ENCODE measurements around the gene HEATR5A. TPM values are rescaled to one million over a fixed set of nuclear protein-coding genes. Genes with fewer than 3 reads are reported as not detected.
"Not testable (repeated sequence)": the region's sequence is repeated elsewhere in the genome, so short reads cannot be mapped to it uniquely, and the experiment has no call there.

The HEATR5A gene
- total RNA-seq, 2 experiments from 2014 or later, result 3.5 to 6.0 TPM

GRCh38 chr14:31312370-31312769 is 108.0 kb downstream of the HEATR5A start:
- H3K36me3 Mint-ChIP-seq (ENCODE audit: low read depth); DNase-seq; H3K27me3 Mint-ChIP-seq (ENCODE audit: low read depth); CTCF ChIA-PET; intact Hi-C loops (cut with micrococcal nuclease); H3K4me1 Mint-ChIP-seq (ENCODE audit: low read depth); H3K27ac Mint-ChIP-seq; H3K9me3 Mint-ChIP-seq; H3K4me3 Mint-ChIP-seq: not testable (repeated sequence)

GRCh38 chr14:31307618-31308017 is 112.7 kb downstream of the HEATR5A start:
- intact Hi-C loops (cut with micrococcal nuclease), result no loop called here
- Mint-ChIP-seq H3K27ac (no peak overlapping the region), H3K9me3 (no peaks in the 10 kb centered on the region), H3K4me3 (no peak overlapping the region), H3K36me3 (ENCODE audit: low read depth) (peaks cover 9% of the 10 kb centered on the region), H3K27me3 (ENCODE audit: low read depth) (no peaks in the 10 kb centered on the region), H3K4me1 (ENCODE audit: low read depth) (no peaks in the 10 kb centered on the region)
- DNase-seq, result no peak
- CTCF ChIA-PET, result interaction anchor here (0.6 kb wide), 1 partner anchor 98 kb away, joined by 3 read pairs; no protein-coding TSS in a partner anchor

DNA sequence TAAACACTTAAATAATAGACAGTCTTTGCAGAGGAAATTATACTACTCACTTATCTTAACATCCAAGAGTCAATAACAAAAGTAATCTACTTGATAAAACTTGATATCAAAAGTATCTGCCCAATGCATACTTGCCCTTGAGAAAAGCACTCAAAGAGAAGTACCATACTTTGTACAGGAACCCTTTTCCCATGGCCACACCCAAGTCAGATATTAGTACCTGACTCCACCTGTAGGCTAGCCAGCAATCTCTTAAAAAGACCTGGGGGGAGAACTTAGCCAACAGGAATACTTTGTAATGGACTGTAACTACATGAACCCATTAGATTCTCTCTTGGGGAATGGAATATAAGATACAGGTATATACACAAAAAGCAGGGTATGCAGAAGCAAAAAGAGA is 113.2 kb downstream of the HEATR5A start:
- H3K4me3 Mint-ChIP-seq, result no peak overlapping the region
- H3K27me3 Mint-ChIP-seq (ENCODE audit: low read depth), result no peaks in the 10 kb centered on the region
- no peaks in the 10 kb centered on the region for H3K4me1 Mint-ChIP-seq (ENCODE audit: low read depth)
- H3K27ac Mint-ChIP-seq, result no peak overlapping the region
- peaks cover 9% of the 10 kb centered on the region for H3K36me3 Mint-ChIP-seq (ENCODE audit: low read depth)
- no peak for DNase-seq
- CTCF ChIA-PET, result no interaction called here
- intact Hi-C loops (cut with micrococcal nuclease), result no loop called here
- no peaks in the 10 kb centered on the region for H3K9me3 Mint-ChIP-seq

- Mint-ChIP-seq H3K9me3 (no peaks in the 10 kb centered on the region), H3K27me3 (ENCODE audit: low read depth) (no peaks in the 10 kb centered on the region), H3K36me3 (ENCODE audit: low read depth) (peaks cover 4% of the 10 kb centered on the region), H3K4me3 (no peak overlapping the region), H3K4me1 (ENCODE audit: low read depth) (no peaks in the 10 kb centered on the region), H3K27ac (no peak overlapping the region)
- CTCF ChIA-PET, result no interaction called here
- DNase-seq, result no peak
- intact Hi-C loops (cut with micrococcal nuclease), result no loop called here
These were observed 116.7 kb downstream of the HEATR5A start for GRCh38 chr14:31303654-31304053.

DNA sequence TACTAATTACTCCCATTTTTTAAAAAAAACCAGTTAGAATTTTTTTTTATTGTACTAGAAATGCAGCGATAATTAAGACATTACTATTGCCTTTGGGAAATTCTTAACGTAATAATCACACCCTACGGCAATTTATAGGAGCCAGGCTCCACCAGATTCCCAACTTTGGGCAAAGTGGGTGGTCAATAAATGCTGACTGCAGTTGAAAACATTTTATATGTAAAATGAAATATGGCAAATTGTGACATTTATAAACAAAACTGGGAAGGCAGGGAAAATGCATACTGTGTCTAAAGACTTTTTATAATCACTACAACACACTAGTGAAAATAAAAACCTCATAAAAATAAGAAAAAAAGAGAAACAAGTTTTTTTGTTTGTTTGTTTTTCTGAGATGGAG is 119.5 kb downstream of the HEATR5A start:
- Mint-ChIP-seq H3K36me3 (ENCODE audit: low read depth) (peaks cover 2% of the 10 kb centered on the region), H3K27ac (no peak overlapping the region), H3K4me3 (no peak overlapping the region), H3K9me3 (no peaks in the 10 kb centered on the region), H3K4me1 (ENCODE audit: low read depth) (no peaks in the 10 kb centered on the region), H3K27me3 (ENCODE audit: low read depth) (no peaks in the 10 kb centered on the region)
- no peak for DNase-seq
- intact Hi-C loops (cut with micrococcal nuclease), result no loop called here
- CTCF ChIA-PET, result no interaction called here

- CTCF ChIA-PET, result interaction anchor here (0.6 kb wide), 2 partner anchors 20 to 134 kb away, joined by 3 to 4 read pairs; no protein-coding TSS in a partner anchor
These were observed 120.1 kb downstream of the HEATR5A start for GRCh38 chr14:31300296-31300695.

DNA sequence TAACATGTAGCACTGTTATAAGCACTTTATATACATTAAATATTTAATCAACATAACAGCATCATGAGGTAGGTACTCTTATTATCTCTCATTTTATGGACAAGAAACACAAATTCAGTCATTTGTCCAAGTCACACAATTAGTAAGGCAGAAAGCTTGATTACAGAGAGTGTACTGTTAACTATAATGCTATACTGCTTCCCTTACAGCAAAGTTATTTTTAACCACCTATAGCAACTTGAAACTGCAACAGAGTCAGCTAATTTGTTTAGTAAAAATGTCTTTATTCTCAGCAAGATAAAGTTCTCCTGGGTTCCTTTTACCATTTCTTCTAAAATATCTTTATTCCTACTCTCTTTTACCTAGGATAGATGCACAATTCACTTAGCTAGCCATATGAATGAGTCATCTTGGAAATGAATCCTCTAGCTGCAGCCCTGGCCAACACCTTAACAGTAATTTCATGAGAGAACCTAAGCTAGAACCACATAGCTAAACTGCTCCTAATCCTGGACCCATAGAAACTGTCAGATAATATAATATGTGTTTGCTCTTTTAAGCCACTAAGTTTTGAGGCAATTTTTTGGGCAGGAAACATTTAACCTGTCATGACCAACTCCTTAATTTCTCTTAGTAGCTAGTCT is 122.5 kb downstream of the HEATR5A start:
- no peaks in the 10 kb centered on the region for H3K4me1 Mint-ChIP-seq (ENCODE audit: low read depth)
- CTCF ChIA-PET, result no interaction called here

More at GRCh38 chr14:31300296-31300695, 120.1 kb downstream of the HEATR5A start:
- no peak overlapping the region for H3K27ac Mint-ChIP-seq
- H3K4me1 Mint-ChIP-seq (ENCODE audit: low read depth), result no peaks in the 10 kb centered on the region
- intact Hi-C loops (cut with micrococcal nuclease), result no loop called here
- peaks cover 2% of the 10 kb centered on the region for H3K36me3 Mint-ChIP-seq (ENCODE audit: low read depth)
- no peaks in the 10 kb centered on the region for H3K27me3 Mint-ChIP-seq (ENCODE audit: low read depth)
- no peaks in the 10 kb centered on the region for H3K9me3 Mint-ChIP-seq
- no peak overlapping the region for H3K4me3 Mint-ChIP-seq
- no peak for DNase-seq

DNA sequence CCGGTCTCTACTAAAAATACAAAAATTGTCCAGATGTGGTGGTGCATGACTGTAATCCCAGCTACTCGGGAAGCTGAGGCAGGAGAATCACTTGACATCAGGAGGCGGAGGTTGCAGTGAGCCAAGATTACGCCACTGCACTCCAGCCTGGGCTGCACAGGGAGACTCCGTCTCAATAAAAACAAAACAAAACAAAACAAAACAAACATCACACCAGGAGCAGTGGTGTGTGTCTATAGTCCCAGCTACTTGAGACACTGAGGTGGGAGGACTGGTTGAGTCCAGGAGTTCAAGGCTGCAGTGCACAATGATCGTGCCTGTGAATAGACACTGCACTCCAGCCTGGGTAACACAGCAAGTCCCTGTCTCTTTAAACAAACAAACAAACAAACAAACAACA is 123.2 kb downstream of the HEATR5A start:
- Mint-ChIP-seq H3K4me1 (ENCODE audit: low read depth) (no peaks in the 10 kb centered on the region), H3K27ac (no peak overlapping the region), H3K9me3 (no peaks in the 10 kb centered on the region), H3K36me3 (ENCODE audit: low read depth) (peaks cover 1% of the 10 kb centered on the region), H3K27me3 (ENCODE audit: low read depth) (no peaks in the 10 kb centered on the region), H3K4me3 (no peak overlapping the region)
- CTCF ChIA-PET, result interaction anchor here (0.9 to 1.2 kb wide), 2 partner anchors 10 to 23 kb away, joined by 3 to 4 read pairs; no protein-coding TSS in a partner anchor
- DNase-seq, result no peak
- intact Hi-C loops (cut with micrococcal nuclease), result no loop called here

More for the DNA sequence above, 122.5 kb downstream of the HEATR5A start:
- intact Hi-C loops (cut with micrococcal nuclease), result no loop called here
- no peaks in the 10 kb centered on the region for H3K27me3 Mint-ChIP-seq (ENCODE audit: low read depth)
- no peak overlapping the region for H3K4me3 Mint-ChIP-seq
- H3K36me3 Mint-ChIP-seq (ENCODE audit: low read depth), result peaks cover 1% of the 10 kb centered on the region
- no peak for DNase-seq
- H3K9me3 Mint-ChIP-seq, result no peaks in the 10 kb centered on the region
- no peak overlapping the region for H3K27ac Mint-ChIP-seq

DNA sequence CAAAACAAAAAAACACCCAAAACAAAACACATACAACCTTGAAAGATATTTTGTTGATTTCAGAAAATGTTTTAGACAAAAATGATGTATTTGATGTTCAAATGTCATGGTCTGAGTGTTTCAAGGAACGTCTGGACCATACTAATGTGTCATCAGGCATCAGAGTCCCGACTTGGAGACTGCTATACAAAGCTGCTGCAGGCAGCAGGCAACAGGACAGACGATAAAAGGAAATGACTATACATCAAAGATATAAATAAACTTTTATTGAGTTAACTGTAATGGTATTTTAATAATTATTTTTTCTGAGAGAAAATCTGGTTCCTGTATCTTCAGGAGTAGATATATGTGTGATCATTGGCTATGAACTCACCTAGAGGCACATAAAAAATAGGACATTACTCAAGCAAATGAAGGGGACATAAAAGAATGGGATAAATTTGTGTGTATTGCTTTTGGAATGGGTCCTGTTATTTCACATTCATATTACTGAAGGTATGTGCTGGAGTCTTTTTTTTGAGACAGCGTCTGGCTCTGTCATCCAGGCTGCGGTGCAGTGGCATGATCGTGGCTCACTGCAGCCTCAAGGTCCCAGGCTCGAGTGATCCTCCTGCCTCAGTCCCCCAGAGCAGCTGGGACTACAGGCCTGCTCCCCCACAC is 125.5 kb downstream of the HEATR5A start:
- H3K4me1 Mint-ChIP-seq (ENCODE audit: low read depth), result no peaks in the 10 kb centered on the region
- no peaks in the 10 kb centered on the region for H3K9me3 Mint-ChIP-seq
- H3K27ac Mint-ChIP-seq, result no peak overlapping the region
- no peaks in the 10 kb centered on the region for H3K27me3 Mint-ChIP-seq (ENCODE audit: low read depth)
- CTCF ChIA-PET, result no interaction called here
- H3K36me3 Mint-ChIP-seq (ENCODE audit: low read depth), result peaks cover 1% of the 10 kb centered on the region
- H3K4me3 Mint-ChIP-seq, result no peak overlapping the region
- intact Hi-C loops (cut with micrococcal nuclease), result no loop called here
- no peak for DNase-seq

DNA sequence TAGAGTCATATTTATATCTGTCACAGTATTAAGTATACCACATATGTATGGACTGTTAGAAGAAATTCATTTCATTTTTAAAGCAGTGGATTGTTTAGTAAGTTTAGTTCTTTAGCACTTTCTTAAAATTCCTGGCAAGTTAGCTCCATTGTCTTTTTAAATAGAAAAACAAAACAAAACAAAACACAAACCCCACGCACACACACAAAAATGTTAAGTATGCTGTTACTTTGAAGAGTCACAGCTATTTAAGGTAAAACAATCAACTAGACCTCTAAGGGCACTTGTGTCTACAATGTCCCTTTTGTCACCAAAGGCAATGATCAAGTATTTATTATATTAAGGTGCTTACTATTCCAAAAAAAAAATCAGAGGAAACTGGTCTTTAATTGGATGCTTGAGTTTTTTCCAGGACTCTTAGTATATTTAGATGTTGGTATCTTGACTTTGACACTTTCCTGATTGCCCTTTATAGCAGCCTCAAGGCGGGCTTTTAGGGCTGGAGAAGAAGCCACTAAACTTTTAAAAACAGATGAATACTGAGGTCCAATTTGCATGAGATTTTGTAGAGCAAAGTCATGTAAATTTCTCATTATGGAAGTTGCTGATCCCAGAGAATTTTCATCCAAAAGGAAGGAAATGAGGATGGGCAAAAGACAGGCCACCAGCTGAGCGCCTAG is 127.3 kb downstream of the HEATR5A start:
- Mint-ChIP-seq H3K9me3 (no peaks in the 10 kb centered on the region), H3K4me1 (ENCODE audit: low read depth) (no peaks in the 10 kb centered on the region), H3K27ac (no peak overlapping the region), H3K36me3 (ENCODE audit: low read depth) (peaks cover 1% of the 10 kb centered on the region), H3K4me3 (no peak overlapping the region), H3K27me3 (ENCODE audit: low read depth) (no peaks in the 10 kb centered on the region)
- CTCF ChIA-PET, result interaction anchor here (0.7 kb wide), 1 partner anchor 12 kb away, joined by 3 read pairs; no protein-coding TSS in a partner anchor
- no peak for DNase-seq
- intact Hi-C loops (cut with micrococcal nuclease), result no loop called here

GRCh38 chr14:31291210-31291609 is 129.1 kb downstream of the HEATR5A start:
- Mint-ChIP-seq H3K9me3 (peaks cover 4% of the 10 kb centered on the region), H3K27ac (no peak overlapping the region), H3K4me1 (ENCODE audit: low read depth) (no peaks in the 10 kb centered on the region), H3K36me3 (ENCODE audit: low read depth) (peaks cover 1% of the 10 kb centered on the region), H3K4me3 (no peak overlapping the region), H3K27me3 (ENCODE audit: low read depth) (no peaks in the 10 kb centered on the region)
- CTCF ChIA-PET, result interaction anchor here (0.5 to 1.9 kb wide), 2 partner anchors 84 to 151 kb away, joined by 3 to 5 read pairs; partner anchors contain the start of gene HECTD1
- intact Hi-C loops (cut with micrococcal nuclease), result no loop called here
- DNase-seq, result no peak

DNA sequence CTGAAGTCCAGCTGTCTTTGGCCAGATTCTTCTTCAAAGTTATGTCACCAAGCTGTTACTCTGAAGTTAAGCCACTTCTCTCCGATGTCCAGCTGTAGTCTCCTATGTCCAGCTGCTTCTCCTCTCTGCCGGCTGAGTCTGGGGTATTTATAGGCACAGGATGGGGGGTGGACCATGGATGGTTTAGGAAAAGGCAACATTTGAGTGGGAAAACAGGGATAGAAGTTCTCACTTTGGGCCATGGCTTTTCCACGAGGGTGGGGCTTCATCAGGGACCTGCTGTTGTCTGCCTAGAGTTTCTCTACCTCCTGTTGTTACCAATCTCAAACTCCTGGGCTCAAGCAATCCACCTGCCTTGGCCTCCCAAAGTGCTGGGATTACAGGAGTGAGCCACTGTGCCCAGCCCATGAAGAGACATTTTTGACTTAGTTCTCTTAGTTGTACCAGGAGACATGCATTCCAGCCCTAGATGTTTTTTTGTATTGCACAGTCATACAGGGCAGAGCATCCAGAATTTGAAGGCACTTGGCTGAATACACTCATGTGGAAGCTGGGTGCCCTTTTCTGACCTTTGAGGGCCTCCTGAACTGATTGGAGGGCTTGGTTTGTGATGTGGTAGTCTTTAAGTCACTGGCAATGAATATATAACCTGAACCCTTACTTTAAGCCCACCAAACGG is 132.9 kb downstream of the HEATR5A start:
- intact Hi-C loops (cut with micrococcal nuclease), result no loop called here
- Mint-ChIP-seq H3K4me1 (ENCODE audit: low read depth) (peaks cover 4% of the 10 kb centered on the region), H3K4me3 (no peak overlapping the region), H3K27me3 (ENCODE audit: low read depth) (no peaks in the 10 kb centered on the region), H3K9me3 (peaks cover 4% of the 10 kb centered on the region), H3K27ac (no peak overlapping the region), H3K36me3 (ENCODE audit: low read depth) (no peaks in the 10 kb centered on the region)
- CTCF ChIA-PET, result interaction anchor here (0.9 to 1.2 kb wide), 2 partner anchors 9 to 220 kb away, joined by 4 read pairs; no protein-coding TSS in a partner anchor
- DNase-seq, result no peak
